Measurements from ENCODE around the gene XYLT2. TPM values are rescaled to one million over a fixed set of nuclear protein-coding genes. Genes with fewer than 3 reads are reported as not detected.

XYLT2 gene
- polyA plus RNA-seq, 3 donors: 4.4 to 10.2 (median 4.4) TPM

- H3K36me3 Mint-ChIP-seq: no peaks in the 10 kb centered on the region
- H3K4me3 Mint-ChIP-seq: no peak overlapping the region
- no peaks in the 10 kb centered on the region for H3K9me3 Mint-ChIP-seq
- H3K36me3 ChIP-seq (replicated peaks in 1 of 2; ENCODE audit: control insufficient read depth in 1 of 2, insufficient read depth in 2 of 2, low read length in 2 of 2): no peaks in the 10 kb centered on the region
- no peaks in the 10 kb centered on the region for H3K9me3 ChIP-seq (replicated peaks in 1 of 2; ENCODE audit: control insufficient read depth in 1 of 2, insufficient read depth in 1 of 2, low read length in 2 of 2)
- H3K4me2 ChIP-seq (replicated peaks; ENCODE audit: extremely low read depth, low read length, poor library complexity, severe bottlenecking): no peak overlapping the region
- H4K20me1 ChIP-seq (ENCODE audit: insufficient read depth, low read length): no peaks in the 10 kb centered on the region
- H3K4me3 ChIP-seq (replicated peaks in 1 of 3; ENCODE audit: low read depth in 2 of 3, low read length in 3 of 3): no peak overlapping the region
- H3K9ac ChIP-seq (ENCODE audit: insufficient read depth, low read length, poor library complexity, severe bottlenecking): no peak overlapping the region
- no peak for TF ChIP-seq CTCF (IDR thresholded peaks at IDR 0.05)
- H3K27ac ChIP-seq (ENCODE audit: low read depth in 1 of 2, low read length in 2 of 2): no peak overlapping the region
- H3K27me3 Mint-ChIP-seq (ENCODE audit: low read depth in 3 of 3): peaks cover 2 to 7% (median 3%) of the 10 kb centered on the region in 3 donors
- DNase-seq: no peak
- H3K79me2 ChIP-seq (ENCODE audit: insufficient read depth, low read length): no peaks in the 10 kb centered on the region
- peaks cover 12 to 14% of the 10 kb centered on the region in 2 donors for H3K4me1 ChIP-seq (ENCODE audit: control insufficient read depth in 1 of 2, insufficient read depth in 2 of 2, low read length in 2 of 2)
- intact Hi-C loops (cut with micrococcal nuclease): no loop called here
- no peaks in the 10 kb centered on the region for H3K27me3 ChIP-seq (ENCODE audit: control insufficient read depth in 2 of 2, insufficient read depth in 2 of 2, low read length in 2 of 2)
- WGBS (ENCODE audit: insufficient coverage): 93% methylated on average over 2 of the region's 3 CpGs
- no peak overlapping the region for H2AFZ ChIP-seq (ENCODE audit: insufficient read depth, low read depth, low read length, poor library complexity, severe bottlenecking)
- no peak overlapping the region for H3K27ac Mint-ChIP-seq
- peaks cover 23% of the 10 kb centered on the region for H3K4me1 Mint-ChIP-seq
Observed at GRCh38 chr17:50329716-50330115, 16.2 kb upstream of the XYLT2 start.

DNA sequence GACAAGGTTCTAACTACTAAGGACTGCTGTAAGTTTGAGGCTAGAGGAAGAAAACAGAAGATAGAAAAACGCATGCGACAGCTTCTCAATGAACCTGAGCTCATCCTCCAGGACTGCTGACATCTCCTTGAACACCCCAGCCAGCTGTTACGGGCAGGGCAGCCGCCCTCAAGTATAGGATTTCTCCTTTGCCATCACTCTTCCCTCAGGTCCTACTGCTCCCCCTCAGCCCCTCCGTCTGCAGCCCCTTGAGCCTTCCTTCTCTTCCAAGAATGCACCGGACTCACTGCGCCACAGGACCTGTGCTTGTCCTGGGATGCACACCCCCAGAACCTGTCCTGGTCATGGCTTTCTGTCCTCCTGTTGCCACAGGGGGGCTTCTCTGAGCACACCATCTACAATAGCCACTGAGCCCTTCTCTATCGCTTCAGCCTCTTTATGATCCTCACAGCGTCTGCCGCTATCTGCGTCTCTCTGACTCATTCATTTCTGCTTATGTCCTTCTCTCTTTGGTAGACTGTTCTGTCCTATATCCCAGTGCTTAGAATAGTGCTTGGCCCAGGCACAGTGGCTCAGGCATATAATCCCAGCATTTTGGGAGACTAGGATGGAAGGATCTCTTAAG is 15.7 kb upstream of the XYLT2 start:
- no peak for DNase-seq
- Mint-ChIP-seq H3K27ac (no peak overlapping the region), H3K4me3 (no peak overlapping the region), H3K27me3 (ENCODE audit: low read depth in 3 of 3) (peaks cover 2 to 7% (median 3%) of the 10 kb centered on the region in 3 donors), H3K36me3 (no peaks in the 10 kb centered on the region), H3K4me1 (peaks cover 23% of the 10 kb centered on the region), H3K9me3 (no peaks in the 10 kb centered on the region)
- no peaks in the 10 kb centered on the region for H3K36me3 ChIP-seq (replicated peaks in 1 of 2; ENCODE audit: control insufficient read depth in 1 of 2, insufficient read depth in 2 of 2, low read length in 2 of 2)
- H3K79me2 ChIP-seq (ENCODE audit: insufficient read depth, low read length): no peaks in the 10 kb centered on the region
- H3K27me3 ChIP-seq (ENCODE audit: control insufficient read depth in 2 of 2, insufficient read depth in 2 of 2, low read length in 2 of 2): no peaks in the 10 kb centered on the region
- no peak overlapping the region for H3K4me3 ChIP-seq (replicated peaks in 1 of 3; ENCODE audit: low read depth in 2 of 3, low read length in 3 of 3)
- H3K4me2 ChIP-seq (replicated peaks; ENCODE audit: extremely low read depth, low read length, poor library complexity, severe bottlenecking): no peak overlapping the region
- no peaks in the 10 kb centered on the region for H3K9me3 ChIP-seq (replicated peaks in 1 of 2; ENCODE audit: control insufficient read depth in 1 of 2, insufficient read depth in 1 of 2, low read length in 2 of 2)
- H2AFZ ChIP-seq (ENCODE audit: insufficient read depth, low read depth, low read length, poor library complexity, severe bottlenecking): no peak overlapping the region
- no peak overlapping the region for H3K9ac ChIP-seq (ENCODE audit: insufficient read depth, low read length, poor library complexity, severe bottlenecking)
- WGBS (ENCODE audit: insufficient coverage): 96% methylated on average over 10 of the region's 11 CpGs
- no peak for TF ChIP-seq CTCF (IDR thresholded peaks at IDR 0.05)
- peaks cover 12 to 14% of the 10 kb centered on the region in 2 donors for H3K4me1 ChIP-seq (ENCODE audit: control insufficient read depth in 1 of 2, insufficient read depth in 2 of 2, low read length in 2 of 2)
- H4K20me1 ChIP-seq (ENCODE audit: insufficient read depth, low read length): no peaks in the 10 kb centered on the region
- H3K27ac ChIP-seq (ENCODE audit: low read depth in 1 of 2, low read length in 2 of 2): no peak overlapping the region
- intact Hi-C loops (cut with micrococcal nuclease): no loop called here
